Endothelial cell of umbilical vein (primary cell): Measurements from ENCODE around the gene AP4M1. TPM values are rescaled to one million over a fixed set of nuclear protein-coding genes. Genes with fewer than 3 reads are reported as not detected.
A peak's percentile ranks its signal among the peaks of the same experiment; 100 is the strongest.

Experiments
- BruUV-seq: library from RNA; stranded (reverse); fragments of 400-500 nt; replicated peaks from 2 replicates; lab custom pipeline; 2021; lab: Mats Ljungman, UMichigan
- CTCF ChIA-PET: fragments of 300-600, 350-600 bp; sonication (Branson Sonifier 250); formaldehyde crosslinking; loops from one replicate; lab custom pipeline; 2021; ENCODE audit warnings: antibody characterized with exemption, inconsistent platforms; lab: Charles Lee
- POLR2A ChIA-PET: fragments of 300-600, 350-600 bp; sonication (Branson Sonifier 250); formaldehyde crosslinking; loops from one replicate; lab custom pipeline; 2021; ENCODE audit warnings: antibody characterized with exemption, inconsistent platforms; lab: Charles Lee
- DNase-seq: peaks from one replicate; pipeline ENCODE4 v3.0.0-alpha.2; 2011; ENCODE audit warnings: low read depth, low spot score
- FAIRE-seq: peaks from 2 replicates; lab custom pipeline; 2011; peaks lifted over from hg19 to GRCh38; lab: Jason Lieb, UNC
- H2AFZ ChIP-seq: 2 replicates; pipeline ENCODE4 v1.6.0; 2012; ENCODE audit warnings: low read depth, low read length, control low read depth, inconsistent platforms
- H3K27ac ChIP-seq: 2 replicates; pipeline ENCODE4 v1.5.1; 2011; ENCODE audit warnings: low read depth, mild to moderate bottlenecking, control low read depth, low read length, moderate library complexity; ENCODE audit not compliant: insufficient read depth
- H3K27me3 ChIP-seq, 2 experiments: 2 replicates each; pipeline versions ENCODE4 v1.6.0 to v1.6.1; 2011; ENCODE audit warnings: low read length in 2 of 2, mixed read lengths in 1 of 2; ENCODE audit not compliant: control insufficient read depth in 2 of 2, insufficient read depth in 2 of 2
- H3K36me3 ChIP-seq, 2 experiments: 2 replicates in 1 of 2; 3 replicates in 1 of 2; pipeline ENCODE4 v1.5.1; 2011; ENCODE audit warnings: low read length in 2 of 2, mild to moderate bottlenecking in 1 of 2, moderate library complexity in 1 of 2; ENCODE audit not compliant: control insufficient read depth in 2 of 2, insufficient read depth in 2 of 2; ENCODE audit errors: extremely low read depth in 1 of 2
- H3K4me1 ChIP-seq: 3 replicates; pipeline ENCODE4 v1.5.1; 2011; ENCODE audit warnings: mild to moderate bottlenecking, low read length; ENCODE audit not compliant: control insufficient read depth, insufficient read depth; ENCODE audit errors: extremely low read depth
- H3K4me2 ChIP-seq: 2 replicates; pipeline ENCODE4 v1.6.1; 2011; ENCODE audit warnings: low read length, control low read depth, mixed read lengths; ENCODE audit not compliant: insufficient read depth
- H3K4me3 ChIP-seq, 3 experiments: fragments of 200-600 bp in 1 of 3; sonication (generic), shearing (Covaris generic) in 1 of 3; replicated peaks in 1 of 3; 2 replicates each; pipeline ENCODE4 v1.5.1; 2011 to 2016; ENCODE audit warnings: control low read depth in 3 of 3, low read length in 3 of 3, mild to moderate bottlenecking in 2 of 3, inconsistent platforms in 1 of 3, low read depth in 1 of 3, moderate library complexity in 1 of 3; ENCODE audit not compliant: insufficient read depth in 1 of 3
- H3K79me2 ChIP-seq: 2 replicates; pipeline ENCODE4 v1.6.0; 2012; ENCODE audit warnings: low read length, inconsistent platforms; ENCODE audit not compliant: control insufficient read depth, insufficient read depth
- H3K9ac ChIP-seq: replicated peaks from 2 replicates; pipeline ENCODE3; 2011; ENCODE audit warnings: low read length, control low read depth; ENCODE audit not compliant: insufficient read depth; ENCODE audit errors: extremely low read depth
- H3K9me1 ChIP-seq: replicated peaks from 3 replicates; pipeline ENCODE4 v1.6.0; 2011; ENCODE audit warnings: mild to moderate bottlenecking, low read length; ENCODE audit not compliant: control insufficient read depth, insufficient read depth; ENCODE audit errors: extremely low read depth
- H3K9me3 ChIP-seq: replicated peaks from 2 replicates; pipeline ENCODE4 v1.5.1; 2012; ENCODE audit warnings: low read length, inconsistent platforms; ENCODE audit not compliant: control insufficient read depth, insufficient read depth
- H4K20me1 ChIP-seq: replicated peaks from 2 replicates; pipeline ENCODE3; 2011; ENCODE audit warnings: mild to moderate bottlenecking, low read length; ENCODE audit not compliant: control insufficient read depth, insufficient read depth; ENCODE audit errors: extremely low read depth
- dilution Hi-C: fragments of 300-500 bp; cut with MboI; formaldehyde crosslinking; loops from one replicate; pipeline ENCODE4 v1.15.0; 2019; ENCODE audit warnings: low sequenced_read_pairs; ENCODE audit not compliant: extremely low pct_ligation_motif_present
- intact Hi-C: fragments of 100-400 bp; cut with micrococcal nuclease; formaldehyde crosslinking; loops from one replicate; pipeline ENCODE4 v1.10.0; 2022
- polyA plus RNA-seq, 4 experiments: library from polyadenylated mRNA; depleted of rRNA in 3 of 4; stranded (reverse) in 3 of 4; unstranded in 1 of 4; fragments of >200 nt; gene quantifications; 2 replicates each; pipeline versions ENCODE4 v1.2.1 to v1.2.3, GENCODE V29; 2011 to 2012; ENCODE audit warnings: missing spikeins in 1 of 4
- total RNA-seq: library from RNA; stranded (reverse); gene quantifications from 2 replicates; pipeline ENCODE4 v1.2.3, GENCODE V29; 2021
- TF ChIP-seq, protein P1 (sequence below), 2 donors: IDR thresholded peaks; 1 replicate in 1 of 2; 2 replicates in 1 of 2; pipeline ENCODE4 v1.5.1; 2011; ENCODE audit warnings: low read length in 2 of 2, mild to moderate bottlenecking in 2 of 2, moderate library complexity in 2 of 2, control low read depth in 1 of 2, inconsistent platforms in 1 of 2, low read depth in 1 of 2; ENCODE audit not compliant: insufficient read depth in 1 of 2; ENCODE audit errors: extremely low read depth in 1 of 2
- TF ChIP-seq, protein P2 (sequence below): IDR thresholded peaks from 2 replicates; pipeline ENCODE4 v1.6.1; 2011; ENCODE audit not compliant: insufficient read depth, insufficient read length

AP4M1 gene
- total and polyA plus RNA-seq, 2 donors (not counting 3 experiments of a cell fraction or from before 2014, with no cell fraction given): 20.5 to 27.4 TPM

DNA sequence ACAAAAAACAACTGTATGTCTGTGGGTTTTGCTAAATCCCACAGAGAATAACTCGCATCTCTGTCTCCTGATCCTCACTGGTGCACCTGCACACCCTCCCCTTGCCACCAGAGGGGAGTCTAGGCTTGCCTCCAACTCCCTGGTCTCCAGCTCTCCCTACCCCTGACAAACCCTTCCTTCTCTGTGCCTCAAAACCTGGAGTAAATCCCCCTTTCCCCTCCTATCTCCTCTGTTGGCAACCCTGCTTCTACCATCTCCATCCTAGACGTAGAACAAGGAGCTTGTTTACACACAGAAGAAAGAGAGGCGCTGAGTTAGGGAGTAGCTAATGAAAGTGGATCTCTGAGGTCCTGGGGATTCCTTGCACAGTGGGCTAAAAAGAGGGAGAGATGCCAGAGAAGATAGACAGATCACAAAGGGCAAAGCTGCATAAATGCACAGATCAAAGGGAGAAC is 31.3 kb downstream of the AP4M1 start:
- H3K4me2 ChIP-seq: no peak overlapping the region
- no peak overlapping the region for H3K27ac ChIP-seq
- ChIA-PET POLR2A (no interaction called here), CTCF (interaction anchor here (0.6 to 5.9 kb wide), 28 partner anchors 8 to 275 kb away, joined by 3 to 79 read pairs (median 4); partner anchors contain the start of genes AP4M1, GAL3ST4, LAMTOR4 and MCM7)
- intact Hi-C loops (no loop called here), dilution Hi-C loops (no loop called here)
- no peaks in the 10 kb centered on the region for H4K20me1 ChIP-seq
- TF ChIP-seq, protein P1, sequence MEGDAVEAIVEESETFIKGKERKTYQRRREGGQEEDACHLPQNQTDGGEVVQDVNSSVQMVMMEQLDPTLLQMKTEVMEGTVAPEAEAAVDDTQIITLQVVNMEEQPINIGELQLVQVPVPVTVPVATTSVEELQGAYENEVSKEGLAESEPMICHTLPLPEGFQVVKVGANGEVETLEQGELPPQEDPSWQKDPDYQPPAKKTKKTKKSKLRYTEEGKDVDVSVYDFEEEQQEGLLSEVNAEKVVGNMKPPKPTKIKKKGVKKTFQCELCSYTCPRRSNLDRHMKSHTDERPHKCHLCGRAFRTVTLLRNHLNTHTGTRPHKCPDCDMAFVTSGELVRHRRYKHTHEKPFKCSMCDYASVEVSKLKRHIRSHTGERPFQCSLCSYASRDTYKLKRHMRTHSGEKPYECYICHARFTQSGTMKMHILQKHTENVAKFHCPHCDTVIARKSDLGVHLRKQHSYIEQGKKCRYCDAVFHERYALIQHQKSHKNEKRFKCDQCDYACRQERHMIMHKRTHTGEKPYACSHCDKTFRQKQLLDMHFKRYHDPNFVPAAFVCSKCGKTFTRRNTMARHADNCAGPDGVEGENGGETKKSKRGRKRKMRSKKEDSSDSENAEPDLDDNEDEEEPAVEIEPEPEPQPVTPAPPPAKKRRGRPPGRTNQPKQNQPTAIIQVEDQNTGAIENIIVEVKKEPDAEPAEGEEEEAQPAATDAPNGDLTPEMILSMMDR (IDR thresholded peaks at IDR 0.05; ENCODE audit: extremely low read depth in 1 of 2, insufficient read depth in 1 of 2, low read depth in 1 of 2, low read length in 2 of 2): peak; percentile 79 to 92
- TF ChIP-seq, protein P2, sequence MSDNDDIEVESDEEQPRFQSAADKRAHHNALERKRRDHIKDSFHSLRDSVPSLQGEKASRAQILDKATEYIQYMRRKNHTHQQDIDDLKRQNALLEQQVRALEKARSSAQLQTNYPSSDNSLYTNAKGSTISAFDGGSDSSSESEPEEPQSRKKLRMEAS: no peak
- FAIRE-seq (peak; percentile 83), DNase-seq (peak; percentile 55)
- H3K4me1 ChIP-seq: peaks cover 5% of the 10 kb centered on the region
- no peaks in the 10 kb centered on the region for H3K36me3 ChIP-seq
- no peaks in the 10 kb centered on the region for H3K27me3 ChIP-seq
- no peaks in the 10 kb centered on the region for H3K9me1 ChIP-seq
- no peak overlapping the region for H3K9ac ChIP-seq
- H3K9me3 ChIP-seq: no peaks in the 10 kb centered on the region
- no peaks in the 10 kb centered on the region for H3K79me2 ChIP-seq
- no peak overlapping the region for H2AFZ ChIP-seq
- BruUV-seq: no TSS peak
- no peak overlapping the region for H3K4me3 ChIP-seq
